ENCODE measurements around the gene UTS2.

DNA sequence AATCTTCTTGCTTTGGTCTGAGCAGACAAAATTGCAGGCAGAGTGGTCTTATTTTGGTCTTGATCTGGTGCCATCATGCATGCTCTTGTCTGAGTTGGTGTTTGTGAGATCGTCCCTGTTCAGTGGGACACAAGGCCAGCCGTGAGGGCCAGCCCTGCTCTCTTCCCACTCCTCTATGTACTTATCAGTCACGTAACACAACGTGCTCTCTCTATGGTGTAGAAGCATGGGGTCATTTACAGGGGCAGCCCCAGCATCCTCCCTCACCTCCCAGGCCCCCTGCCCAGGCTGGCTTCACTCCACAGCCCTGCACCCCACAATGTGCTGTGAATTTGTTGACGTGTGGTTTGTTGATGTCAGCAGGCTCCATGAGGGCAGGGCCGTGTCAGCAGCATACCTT, 18.3 kb upstream of the UTS2 start:
- TF ChIP-seq, protein P1, sequence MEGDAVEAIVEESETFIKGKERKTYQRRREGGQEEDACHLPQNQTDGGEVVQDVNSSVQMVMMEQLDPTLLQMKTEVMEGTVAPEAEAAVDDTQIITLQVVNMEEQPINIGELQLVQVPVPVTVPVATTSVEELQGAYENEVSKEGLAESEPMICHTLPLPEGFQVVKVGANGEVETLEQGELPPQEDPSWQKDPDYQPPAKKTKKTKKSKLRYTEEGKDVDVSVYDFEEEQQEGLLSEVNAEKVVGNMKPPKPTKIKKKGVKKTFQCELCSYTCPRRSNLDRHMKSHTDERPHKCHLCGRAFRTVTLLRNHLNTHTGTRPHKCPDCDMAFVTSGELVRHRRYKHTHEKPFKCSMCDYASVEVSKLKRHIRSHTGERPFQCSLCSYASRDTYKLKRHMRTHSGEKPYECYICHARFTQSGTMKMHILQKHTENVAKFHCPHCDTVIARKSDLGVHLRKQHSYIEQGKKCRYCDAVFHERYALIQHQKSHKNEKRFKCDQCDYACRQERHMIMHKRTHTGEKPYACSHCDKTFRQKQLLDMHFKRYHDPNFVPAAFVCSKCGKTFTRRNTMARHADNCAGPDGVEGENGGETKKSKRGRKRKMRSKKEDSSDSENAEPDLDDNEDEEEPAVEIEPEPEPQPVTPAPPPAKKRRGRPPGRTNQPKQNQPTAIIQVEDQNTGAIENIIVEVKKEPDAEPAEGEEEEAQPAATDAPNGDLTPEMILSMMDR (conservative IDR thresholded peaks at IDR 0.05 in 1 of 2, IDR thresholded peaks at IDR 0.05 in 1 of 2; ENCODE audit: extremely low read depth in 1 of 2, insufficient read depth in 1 of 2, low read depth in 1 of 2, low read length in 2 of 2), result no peak
- no peak for TF ChIP-seq EZH2 (IDR thresholded peaks at IDR 0.05; ENCODE audit: borderline replicate concordance, low read length)

Measured in mammary epithelial cell (primary cell).